Measurements from ENCODE around the gene CRYAB. TPM values are rescaled to one million over a fixed set of nuclear protein-coding genes. Genes with fewer than 3 reads are reported as not detected.

The CRYAB gene
- total RNA-seq, 1 experiment from 2014 or later: not detected

DNA sequence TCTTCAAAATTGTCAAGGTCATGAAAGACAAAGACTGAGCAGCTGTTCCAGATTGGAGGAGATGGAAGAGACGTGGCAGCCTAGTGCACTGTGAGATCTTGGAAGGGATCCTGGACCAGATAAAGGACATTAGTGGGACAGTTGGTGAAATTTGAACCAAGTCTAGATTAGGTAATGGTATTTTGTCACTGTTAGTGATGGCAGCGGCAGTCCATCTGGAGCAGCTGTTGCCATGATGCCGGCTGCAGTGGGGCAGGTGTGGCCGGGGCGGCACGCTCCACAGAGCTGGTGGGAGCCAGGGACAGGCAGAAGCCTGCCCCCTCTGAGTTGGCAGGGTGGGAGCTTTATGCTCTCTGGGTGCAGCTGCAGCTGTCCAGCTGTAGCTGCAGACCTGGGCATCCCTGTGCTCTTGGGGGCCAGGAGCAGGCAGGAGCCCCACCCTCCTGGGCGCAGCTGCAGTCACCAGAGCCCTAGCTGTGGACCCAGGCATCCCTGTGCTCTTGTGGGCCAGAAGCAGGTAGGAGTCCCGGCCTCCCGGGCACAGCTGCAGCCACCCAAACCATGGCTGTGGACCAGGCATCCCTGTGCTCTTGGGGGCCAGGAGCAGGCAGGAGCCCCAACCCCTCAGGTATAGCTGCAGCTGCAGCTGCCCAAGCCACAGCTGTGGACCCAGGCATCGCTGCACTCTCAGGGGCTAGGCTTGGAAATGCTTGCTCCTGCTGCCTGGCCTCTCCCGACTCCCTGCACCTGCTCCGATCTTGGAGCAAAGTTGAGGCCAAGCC lies 46.3 kb upstream of the CRYAB start:
- Histone ChIP-seq H3K9me3 (ENCODE audit: low read length) (no peaks in the 10 kb centered on the region), H3F3A (ENCODE audit: low read length, unreplicated experiment) (no peaks in the 10 kb centered on the region), H3K36me3 (ENCODE audit: low read depth, low read length) (no peaks in the 10 kb centered on the region), H3K27ac (ENCODE audit: low read length) (no peak overlapping the region), H3K27me3 (ENCODE audit: low read length) (no peaks in the 10 kb centered on the region), H3K9ac (ENCODE audit: low read length) (no peak overlapping the region), H3K4me2 (ENCODE audit: low read length) (no peak overlapping the region), H3K4me3 (ENCODE audit: low read length) (no peak overlapping the region), H3K79me2 (ENCODE audit: low read length) (no peaks in the 10 kb centered on the region), H2AFZ (ENCODE audit: low read length) (no peak overlapping the region), H4K20me1 (ENCODE audit: low read length) (no peaks in the 10 kb centered on the region), H3K4me1 (ENCODE audit: insufficient read depth, low read length) (peaks cover 14% of the 10 kb centered on the region), H3K9me2 (replicated peaks; ENCODE audit: low read length) (no peaks in the 10 kb centered on the region)
- intact Hi-C loops (cut with micrococcal nuclease): no loop called here
- POLR2A ChIA-PET (ENCODE audit: unreplicated experiment): no interaction called here
- BruUV-seq (replicated peaks): no TSS peak
- ATAC-seq (no peak), DNase-seq (no peak)
- TF ChIP-seq EZH2 (IDR thresholded peaks at IDR 0.05; ENCODE audit: low read length, unreplicated experiment) (no peak), EZH2phosphoT487 (IDR thresholded peaks at IDR 0.05; ENCODE audit: borderline replicate concordance, low read length) (no peak)
- TF ChIP-seq, protein P1, sequence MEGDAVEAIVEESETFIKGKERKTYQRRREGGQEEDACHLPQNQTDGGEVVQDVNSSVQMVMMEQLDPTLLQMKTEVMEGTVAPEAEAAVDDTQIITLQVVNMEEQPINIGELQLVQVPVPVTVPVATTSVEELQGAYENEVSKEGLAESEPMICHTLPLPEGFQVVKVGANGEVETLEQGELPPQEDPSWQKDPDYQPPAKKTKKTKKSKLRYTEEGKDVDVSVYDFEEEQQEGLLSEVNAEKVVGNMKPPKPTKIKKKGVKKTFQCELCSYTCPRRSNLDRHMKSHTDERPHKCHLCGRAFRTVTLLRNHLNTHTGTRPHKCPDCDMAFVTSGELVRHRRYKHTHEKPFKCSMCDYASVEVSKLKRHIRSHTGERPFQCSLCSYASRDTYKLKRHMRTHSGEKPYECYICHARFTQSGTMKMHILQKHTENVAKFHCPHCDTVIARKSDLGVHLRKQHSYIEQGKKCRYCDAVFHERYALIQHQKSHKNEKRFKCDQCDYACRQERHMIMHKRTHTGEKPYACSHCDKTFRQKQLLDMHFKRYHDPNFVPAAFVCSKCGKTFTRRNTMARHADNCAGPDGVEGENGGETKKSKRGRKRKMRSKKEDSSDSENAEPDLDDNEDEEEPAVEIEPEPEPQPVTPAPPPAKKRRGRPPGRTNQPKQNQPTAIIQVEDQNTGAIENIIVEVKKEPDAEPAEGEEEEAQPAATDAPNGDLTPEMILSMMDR (conservative IDR thresholded peaks at IDR 0.05; ENCODE audit: low read depth, low read length): no peak
- CTCF ChIA-PET: no interaction called here

DNA sequence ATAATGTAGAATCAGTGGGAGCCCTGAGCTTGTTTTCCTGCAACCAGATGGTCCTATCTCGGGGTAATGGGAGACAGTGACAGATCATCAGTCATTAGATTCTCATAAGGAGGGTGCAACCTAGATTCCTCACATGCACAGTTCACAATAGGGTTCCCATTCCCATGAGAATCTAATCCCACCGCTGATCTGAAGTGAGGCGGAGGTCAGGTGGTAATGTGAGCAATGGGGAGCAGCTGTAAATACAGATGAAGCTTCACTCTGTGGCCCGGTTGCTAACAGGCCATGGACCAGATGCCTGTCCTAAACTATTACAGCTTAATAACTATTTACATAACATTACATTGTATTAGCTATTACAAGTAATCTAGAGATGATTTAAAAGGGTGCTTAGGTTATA lies 42.6 kb upstream of the CRYAB start:
- ATAC-seq: no peak
- no peak overlapping the region for H3K4me3 ChIP-seq (ENCODE audit: low read length)
- H3K27me3 ChIP-seq (ENCODE audit: low read length): no peaks in the 10 kb centered on the region
- H3K4me1 ChIP-seq (ENCODE audit: insufficient read depth, low read length): no peaks in the 10 kb centered on the region
- no peaks in the 10 kb centered on the region for H3K79me2 ChIP-seq (ENCODE audit: low read length)
- H3F3A ChIP-seq (ENCODE audit: low read length, unreplicated experiment): peaks cover 4% of the 10 kb centered on the region
- TF ChIP-seq, protein P1 (conservative IDR thresholded peaks at IDR 0.05; ENCODE audit: low read depth, low read length): no peak
- TF ChIP-seq EZH2 (IDR thresholded peaks at IDR 0.05; ENCODE audit: low read length, unreplicated experiment): no peak
- no peak for TF ChIP-seq EZH2phosphoT487 (IDR thresholded peaks at IDR 0.05; ENCODE audit: borderline replicate concordance, low read length)
- intact Hi-C loops (cut with micrococcal nuclease): no loop called here
- ChIA-PET POLR2A (ENCODE audit: unreplicated experiment) (no interaction called here), CTCF (no interaction called here)
- no peak overlapping the region for H3K4me2 ChIP-seq (ENCODE audit: low read length)
- H2AFZ ChIP-seq (ENCODE audit: low read length): no peak overlapping the region
- no peak overlapping the region for H3K27ac ChIP-seq (ENCODE audit: low read length)
- no peaks in the 10 kb centered on the region for H3K9me3 ChIP-seq (ENCODE audit: low read length)
- no peaks in the 10 kb centered on the region; the same call in 1 of the 2 replicates for H3K9me2 ChIP-seq (replicated peaks; ENCODE audit: low read length)
- H3K9ac ChIP-seq (ENCODE audit: low read length): no peak overlapping the region
- no peak for DNase-seq
- BruUV-seq (replicated peaks): no TSS peak
- H4K20me1 ChIP-seq (ENCODE audit: low read length): no peaks in the 10 kb centered on the region
- no peaks in the 10 kb centered on the region for H3K36me3 ChIP-seq (ENCODE audit: low read depth, low read length)

DNA sequence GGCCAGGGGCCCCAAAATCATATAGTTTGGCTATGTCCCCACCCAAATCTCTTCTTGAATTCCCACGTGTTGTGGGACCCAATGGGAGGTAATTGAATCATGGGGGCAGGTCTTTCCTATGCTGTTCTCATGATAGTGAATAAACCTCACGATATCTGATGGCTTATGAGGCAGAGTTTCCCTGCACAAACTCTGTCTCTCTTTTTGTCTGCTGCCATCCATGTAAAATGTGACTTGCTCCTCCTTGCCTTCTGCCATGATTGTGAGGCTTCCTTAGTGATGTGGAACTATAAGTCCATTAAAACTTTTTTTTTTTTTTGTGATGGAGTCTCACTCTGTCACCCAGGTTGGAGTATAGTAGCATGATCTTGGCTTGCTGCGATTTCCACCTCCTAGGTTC lies 40.0 kb upstream of the CRYAB start:
- H4K20me1 ChIP-seq (ENCODE audit: low read length): no peaks in the 10 kb centered on the region
- no peak overlapping the region for H2AFZ ChIP-seq (ENCODE audit: low read length)
- H3F3A ChIP-seq (ENCODE audit: low read length, unreplicated experiment): peaks cover 4% of the 10 kb centered on the region
- no peak overlapping the region for H3K9ac ChIP-seq (ENCODE audit: low read length)
- H3K4me3 ChIP-seq (ENCODE audit: low read length): no peak overlapping the region
- no peaks in the 10 kb centered on the region for H3K4me1 ChIP-seq (ENCODE audit: insufficient read depth, low read length)
- ChIA-PET POLR2A (ENCODE audit: unreplicated experiment) (no interaction called here), CTCF (no interaction called here)
- H3K9me2 ChIP-seq (replicated peaks; ENCODE audit: low read length): no peaks in the 10 kb centered on the region; the same call in 1 of the 2 replicates
- ATAC-seq (no peak), DNase-seq (no peak)
- BruUV-seq (replicated peaks): no TSS peak
- H3K36me3 ChIP-seq (ENCODE audit: low read depth, low read length): no peaks in the 10 kb centered on the region
- no peak for TF ChIP-seq EZH2 (IDR thresholded peaks at IDR 0.05; ENCODE audit: low read length, unreplicated experiment)
- TF ChIP-seq, protein P1 (conservative IDR thresholded peaks at IDR 0.05; ENCODE audit: low read depth, low read length): no peak
- TF ChIP-seq EZH2phosphoT487 (IDR thresholded peaks at IDR 0.05; ENCODE audit: borderline replicate concordance, low read length): no peak
- intact Hi-C loops (cut with micrococcal nuclease): no loop called here
- H3K27me3 ChIP-seq (ENCODE audit: low read length): no peaks in the 10 kb centered on the region
- no peaks in the 10 kb centered on the region for H3K79me2 ChIP-seq (ENCODE audit: low read length)
- H3K27ac ChIP-seq (ENCODE audit: low read length): no peak overlapping the region
- no peak overlapping the region for H3K4me2 ChIP-seq (ENCODE audit: low read length)
- no peaks in the 10 kb centered on the region for H3K9me3 ChIP-seq (ENCODE audit: low read length)

Measured in PC-3 (cell line).